ENCODE measurements around the gene OR4D9.
A peak's percentile ranks its signal among the peaks of the same experiment; 100 is the strongest.

The OR4D9 gene

DNA sequence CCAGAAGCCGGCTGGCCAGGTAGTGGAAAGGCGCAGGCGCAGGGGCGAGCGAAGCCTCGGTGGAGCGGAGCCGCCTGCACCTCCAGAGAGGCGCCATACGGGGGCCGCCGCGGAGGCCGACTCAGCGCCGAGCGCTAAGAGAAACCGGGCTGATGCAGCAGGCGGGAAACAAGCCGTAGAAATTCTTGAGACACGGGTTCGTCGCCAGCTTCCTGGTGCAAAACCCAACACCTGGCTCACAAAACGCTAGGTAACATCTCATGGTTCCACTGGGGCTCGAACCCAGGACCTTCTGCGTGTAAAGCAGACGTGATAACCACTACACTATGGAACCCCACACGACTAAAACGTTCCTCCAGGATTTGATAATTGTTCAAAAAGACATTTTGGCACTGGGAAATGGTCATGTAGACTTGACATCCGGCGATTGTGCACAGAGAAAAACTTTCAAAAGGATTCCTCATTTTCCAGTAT, 39.1 kb downstream of the OR4D9 start:
- Histone ChIP-seq H3K9ac (ENCODE audit: low read length in 2 of 2) (peak overlapping the region; percentile 66 to 74), H3K9me3 (ENCODE audit: control insufficient read depth in 2 of 2, low read length in 2 of 2) (no peaks in the 10 kb centered on the region), H3K36me3 (ENCODE audit: control insufficient read depth in 2 of 2, insufficient read depth in 2 of 2, low read length in 2 of 2) (no peaks in the 10 kb centered on the region), H3K27ac (ENCODE audit: low read length) (peak overlapping the region; percentile 82), H3K27me3 (ENCODE audit: control insufficient read depth in 1 of 2, insufficient read depth in 2 of 2, low read length in 2 of 2) (no peaks in the 10 kb centered on the region), H3K4me3 (ENCODE audit: low read length in 2 of 2) (peak overlapping the region; percentile 80 to 86), H3K4me1 (ENCODE audit: control insufficient read depth, insufficient read depth, low read length) (no peaks in the 10 kb centered on the region)

DNA sequence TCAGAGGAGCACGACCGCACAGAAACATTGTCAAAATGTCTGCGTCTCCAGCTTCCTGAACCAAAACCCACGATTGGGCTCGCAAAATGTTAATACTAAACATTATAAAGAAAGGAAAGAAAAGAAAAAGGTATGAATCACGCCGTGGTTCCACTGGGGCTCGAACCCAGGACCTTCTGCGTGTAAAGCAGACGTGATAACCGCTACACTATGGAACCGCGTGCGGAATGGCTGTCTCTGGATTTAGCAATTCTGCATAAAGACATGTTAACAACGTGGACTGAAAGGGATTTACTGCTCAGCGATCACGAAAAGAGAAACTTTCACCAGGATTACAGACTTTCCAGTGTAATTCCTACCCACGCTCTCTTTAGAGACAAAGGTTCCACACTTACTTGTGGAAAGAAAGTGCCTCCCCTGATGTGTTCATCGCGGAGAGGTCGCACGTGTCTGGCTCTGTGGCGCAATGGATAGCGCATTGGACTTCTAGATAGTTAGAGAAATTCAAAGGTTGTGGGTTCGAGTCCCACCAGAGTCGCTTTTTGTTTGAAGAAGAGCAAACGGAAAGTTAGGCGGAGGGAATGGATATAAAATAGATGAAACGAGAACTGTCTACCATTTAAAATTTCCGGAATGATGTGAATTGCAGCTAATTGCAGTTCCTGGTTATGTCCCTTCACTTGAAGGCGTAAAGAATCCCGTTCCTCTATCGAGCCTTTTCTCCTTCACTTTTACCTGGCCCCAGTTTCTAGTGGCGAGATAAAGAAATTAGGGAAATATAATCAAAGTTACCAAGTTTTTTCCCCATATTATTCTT, 39.7 kb downstream of the OR4D9 start:
- Histone ChIP-seq H3K27me3 (ENCODE audit: control insufficient read depth in 1 of 2, insufficient read depth in 2 of 2, low read length in 2 of 2) (no peaks in the 10 kb centered on the region), H3K27ac (ENCODE audit: low read length) (peak overlapping the region; percentile 82), H3K9me3 (ENCODE audit: control insufficient read depth in 2 of 2, low read length in 2 of 2) (no peaks in the 10 kb centered on the region), H3K4me3 (ENCODE audit: low read length in 2 of 2) (peak overlapping the region; percentile 80 to 86), H3K4me1 (ENCODE audit: control insufficient read depth, insufficient read depth, low read length) (peaks cover 2% of the 10 kb centered on the region), H3K9ac (ENCODE audit: low read length in 2 of 2) (peak overlapping the region; percentile 66 to 74), H3K36me3 (ENCODE audit: control insufficient read depth in 2 of 2, insufficient read depth in 2 of 2, low read length in 2 of 2) (no peaks in the 10 kb centered on the region)

DNA sequence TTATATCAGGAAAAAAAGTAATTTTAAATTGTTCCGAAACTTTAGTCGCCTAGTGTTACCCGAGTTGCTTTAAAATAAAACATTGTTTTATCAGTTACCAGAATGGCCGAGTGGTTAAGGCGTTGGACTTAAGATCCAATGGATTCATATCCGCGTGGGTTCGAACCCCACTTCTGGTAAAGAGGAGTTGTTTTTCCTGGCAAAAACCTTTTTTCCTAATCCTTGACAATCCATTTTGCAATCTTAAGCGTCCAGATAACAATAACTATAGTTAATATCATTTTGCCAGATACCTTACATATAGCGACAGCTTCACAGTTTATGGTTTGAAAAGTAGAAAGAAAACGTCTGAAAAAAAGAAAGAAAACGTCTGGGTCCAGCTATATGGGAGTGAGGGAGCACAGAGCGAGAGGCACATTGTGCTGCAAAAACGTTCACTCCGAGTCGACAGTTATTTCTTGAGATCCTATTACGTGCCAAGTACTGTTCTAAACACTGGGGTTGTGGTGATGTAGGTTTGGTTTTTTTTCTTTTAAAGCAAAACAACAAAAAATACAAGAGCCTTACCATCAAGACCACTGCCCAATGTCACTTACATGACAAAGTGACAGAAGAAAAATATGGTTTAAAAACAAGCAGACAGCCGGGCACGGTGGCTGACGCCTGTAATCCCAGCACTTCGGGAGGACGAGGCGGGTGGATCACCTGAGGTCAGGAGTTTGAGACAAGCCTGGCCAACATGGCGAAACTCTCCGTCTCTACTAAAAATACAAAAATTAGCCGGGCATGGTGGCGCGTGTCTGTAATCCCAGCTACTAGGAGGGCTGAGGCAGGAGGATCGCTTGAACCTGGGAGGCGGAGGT, 40.6 kb downstream of the OR4D9 start:
- Histone ChIP-seq H3K9me3 (ENCODE audit: control insufficient read depth in 2 of 2, low read length in 2 of 2) (no peaks in the 10 kb centered on the region), H3K27me3 (ENCODE audit: control insufficient read depth in 1 of 2, insufficient read depth in 2 of 2, low read length in 2 of 2) (no peaks in the 10 kb centered on the region), H3K4me1 (ENCODE audit: control insufficient read depth, insufficient read depth, low read length) (peaks cover 6% of the 10 kb centered on the region), H3K27ac (ENCODE audit: low read length) (peak overlapping the region; percentile 82), H3K4me3 (ENCODE audit: low read length in 2 of 2) (peak overlapping the region; percentile 80 to 86), H3K9ac (ENCODE audit: low read length in 2 of 2) (peak overlapping the region; percentile 66 to 74), H3K36me3 (ENCODE audit: control insufficient read depth in 2 of 2, insufficient read depth in 2 of 2, low read length in 2 of 2) (no peaks in the 10 kb centered on the region)

DNA sequence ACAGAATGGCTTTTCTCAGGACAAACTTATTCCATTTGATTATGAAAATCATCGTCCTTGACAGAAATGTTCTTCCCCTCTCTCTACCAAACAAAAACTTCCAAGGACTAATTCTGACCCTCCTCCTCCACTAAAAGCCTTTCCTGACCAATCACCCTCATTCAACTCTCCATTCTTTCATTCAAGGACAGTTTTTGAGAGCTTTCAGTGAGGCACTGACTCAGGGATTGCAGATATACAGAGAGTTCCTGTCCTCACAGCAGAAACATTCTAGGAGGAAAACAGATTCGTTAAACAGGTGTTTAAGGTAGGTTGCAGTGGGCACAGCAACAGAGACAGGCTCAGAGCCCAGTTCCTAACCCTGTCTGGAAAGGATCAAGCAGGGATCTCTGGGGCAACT, 41.5 kb downstream of the OR4D9 start:
- no peaks in the 10 kb centered on the region for H3K36me3 ChIP-seq (ENCODE audit: control insufficient read depth in 2 of 2, insufficient read depth in 2 of 2, low read length in 2 of 2)
- H3K9me3 ChIP-seq (ENCODE audit: control insufficient read depth in 2 of 2, low read length in 2 of 2): no peaks in the 10 kb centered on the region
- peaks cover 6% of the 10 kb centered on the region for H3K4me1 ChIP-seq (ENCODE audit: control insufficient read depth, insufficient read depth, low read length)
- H3K4me3 ChIP-seq (ENCODE audit: low read length in 2 of 2): no peak overlapping the region
- no peak overlapping the region for H3K27ac ChIP-seq (ENCODE audit: low read length)
- H3K27me3 ChIP-seq (ENCODE audit: control insufficient read depth in 1 of 2, insufficient read depth in 2 of 2, low read length in 2 of 2): no peaks in the 10 kb centered on the region
- no peak overlapping the region for H3K9ac ChIP-seq (ENCODE audit: low read length in 2 of 2)

DNA sequence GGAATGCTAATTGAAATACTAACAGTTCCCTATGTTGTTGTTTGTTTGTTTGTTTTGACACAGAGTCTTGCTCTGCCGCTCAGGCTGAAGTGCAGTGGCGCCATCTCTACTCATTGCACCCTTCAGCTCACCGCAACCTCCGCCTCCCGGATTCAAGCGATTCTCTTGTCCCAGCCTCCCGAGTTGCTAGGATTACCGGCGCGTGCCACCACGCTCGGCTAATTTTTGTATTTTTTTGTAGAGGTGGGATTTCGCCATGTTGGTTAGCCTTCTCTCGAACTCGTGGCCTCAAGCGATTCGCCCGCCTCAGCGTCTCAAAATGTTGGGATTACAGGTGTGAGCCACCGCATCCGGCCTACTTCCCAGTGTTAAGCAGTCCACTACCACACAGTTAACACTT, 42.0 kb downstream of the OR4D9 start:
- H3K4me3 ChIP-seq (ENCODE audit: low read length in 2 of 2): no peak overlapping the region
- no peaks in the 10 kb centered on the region for H3K27me3 ChIP-seq (ENCODE audit: control insufficient read depth in 1 of 2, insufficient read depth in 2 of 2, low read length in 2 of 2)
- H3K4me1 ChIP-seq (ENCODE audit: control insufficient read depth, insufficient read depth, low read length): peaks cover 6% of the 10 kb centered on the region
- H3K27ac ChIP-seq (ENCODE audit: low read length): no peak overlapping the region
- no peaks in the 10 kb centered on the region for H3K9me3 ChIP-seq (ENCODE audit: control insufficient read depth in 2 of 2, low read length in 2 of 2)
- H3K9ac ChIP-seq (ENCODE audit: low read length in 2 of 2): no peak overlapping the region
- H3K36me3 ChIP-seq (ENCODE audit: control insufficient read depth in 2 of 2, insufficient read depth in 2 of 2, low read length in 2 of 2): no peaks in the 10 kb centered on the region

DNA sequence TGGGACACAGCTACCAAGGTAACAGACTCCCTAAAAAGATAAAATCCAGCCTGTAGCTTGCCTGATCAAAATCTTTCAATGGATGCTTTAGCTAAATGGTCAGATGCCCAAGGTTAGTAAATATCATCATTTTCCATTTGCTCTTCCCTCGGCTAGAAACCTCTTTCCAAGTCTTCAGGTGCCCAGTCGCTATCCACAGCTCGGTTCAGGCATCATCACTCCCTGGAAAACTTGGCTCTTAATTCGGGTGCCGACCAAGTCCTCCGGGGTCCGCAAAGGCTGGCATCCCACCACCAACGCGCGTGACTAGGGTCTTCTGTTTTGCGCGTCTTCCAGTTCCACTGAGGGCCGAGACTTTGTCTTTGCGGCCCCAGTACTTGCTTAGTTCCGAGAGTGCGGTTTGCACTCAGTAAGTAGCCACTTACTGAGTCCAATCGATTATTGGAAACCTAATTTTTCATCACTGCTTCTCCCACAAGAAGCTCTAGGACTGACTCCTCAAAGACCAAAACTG, 44.3 kb downstream of the OR4D9 start:
- Histone ChIP-seq H3K9ac (ENCODE audit: low read length in 2 of 2) (peak overlapping the region; percentile 29 to 34), H3K27ac (ENCODE audit: low read length) (peak overlapping the region; percentile 31), H3K36me3 (ENCODE audit: control insufficient read depth in 2 of 2, insufficient read depth in 2 of 2, low read length in 2 of 2) (no peaks in the 10 kb centered on the region), H3K27me3 (ENCODE audit: control insufficient read depth in 1 of 2, insufficient read depth in 2 of 2, low read length in 2 of 2) (no peaks in the 10 kb centered on the region), H3K4me3 (ENCODE audit: low read length in 2 of 2) (peak overlapping the region; percentile 27 to 58), H3K9me3 (ENCODE audit: control insufficient read depth in 2 of 2, low read length in 2 of 2) (no peaks in the 10 kb centered on the region), H3K4me1 (ENCODE audit: control insufficient read depth, insufficient read depth, low read length) (peaks cover 6% of the 10 kb centered on the region)

DNA sequence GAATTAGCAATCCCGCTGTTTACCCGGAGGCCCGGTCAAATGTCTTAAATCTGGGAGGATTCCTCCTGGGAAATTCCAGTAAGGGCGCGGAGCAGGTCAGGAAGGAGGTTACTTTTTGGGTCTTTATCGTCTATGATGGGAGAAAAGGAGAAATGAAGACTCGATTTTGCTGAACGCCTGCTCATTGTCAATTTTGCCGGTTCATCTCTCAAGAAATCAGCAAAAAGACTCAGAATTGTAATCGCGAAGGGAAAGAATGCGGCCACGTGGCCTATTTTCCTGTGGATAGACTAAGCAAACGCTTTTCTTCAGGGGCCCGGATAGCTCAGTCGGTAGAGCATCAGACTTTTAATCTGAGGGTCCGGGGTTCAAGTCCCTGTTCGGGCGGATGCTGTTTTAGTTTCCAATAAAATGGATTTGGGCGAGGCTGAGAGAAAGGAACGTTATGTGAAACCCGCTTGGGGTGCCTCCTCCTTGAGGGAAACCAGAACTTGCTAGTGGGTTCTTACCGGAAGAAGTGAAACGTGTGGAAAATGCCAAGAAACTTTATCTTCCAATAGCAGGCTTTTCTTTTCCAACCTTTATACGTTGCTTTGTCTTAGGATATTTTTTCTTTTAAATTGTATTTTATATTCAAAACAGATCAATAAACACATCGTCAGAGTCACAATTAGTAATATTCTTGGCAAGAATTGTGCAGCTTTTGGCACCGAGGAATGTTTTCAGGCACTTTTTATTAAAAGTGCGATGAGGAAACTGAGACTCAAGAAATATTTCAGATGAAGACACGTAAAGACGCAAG, 45.0 kb downstream of the OR4D9 start:
- Histone ChIP-seq H3K27ac (ENCODE audit: low read length) (peak overlapping the region; percentile 31), H3K4me3 (ENCODE audit: low read length in 2 of 2) (peak overlapping the region; percentile 27 to 58), H3K36me3 (ENCODE audit: control insufficient read depth in 2 of 2, insufficient read depth in 2 of 2, low read length in 2 of 2) (no peaks in the 10 kb centered on the region), H3K9ac (ENCODE audit: low read length in 2 of 2) (peak overlapping the region; percentile 29 to 34), H3K4me1 (ENCODE audit: control insufficient read depth, insufficient read depth, low read length) (peaks cover 10% of the 10 kb centered on the region), H3K9me3 (ENCODE audit: control insufficient read depth in 2 of 2, low read length in 2 of 2) (no peaks in the 10 kb centered on the region), H3K27me3 (ENCODE audit: control insufficient read depth in 1 of 2, insufficient read depth in 2 of 2, low read length in 2 of 2) (no peaks in the 10 kb centered on the region)

DNA sequence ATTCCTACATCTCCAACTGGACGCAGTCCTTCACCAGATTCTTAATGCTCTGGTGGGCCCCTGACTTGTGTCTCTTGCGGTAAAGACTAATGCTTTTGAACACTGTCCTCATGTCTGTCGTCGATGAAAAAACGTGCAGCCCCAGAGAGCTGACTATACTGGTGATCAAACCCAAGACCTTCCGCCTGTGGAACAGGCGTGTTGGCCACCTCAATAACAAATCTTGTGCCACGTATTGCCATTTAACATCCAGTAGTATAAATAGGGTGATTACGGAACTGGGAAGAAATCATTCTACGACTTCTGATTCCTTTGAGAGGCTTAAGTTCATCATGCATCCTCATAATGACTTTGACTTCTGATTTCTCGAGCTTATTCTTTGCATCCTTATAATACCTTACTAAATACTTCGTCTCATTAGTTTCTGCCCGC, 45.6 kb downstream of the OR4D9 start:
- no peaks in the 10 kb centered on the region for H3K27me3 ChIP-seq (ENCODE audit: control insufficient read depth in 1 of 2, insufficient read depth in 2 of 2, low read length in 2 of 2)
- peaks cover 10% of the 10 kb centered on the region for H3K4me1 ChIP-seq (ENCODE audit: control insufficient read depth, insufficient read depth, low read length)
- no peak overlapping the region for H3K27ac ChIP-seq (ENCODE audit: low read length)
- peak overlapping the region in 1 of 2 donors; percentile 35 for H3K4me3 ChIP-seq (ENCODE audit: low read length in 2 of 2)
- no peaks in the 10 kb centered on the region for H3K36me3 ChIP-seq (ENCODE audit: control insufficient read depth in 2 of 2, insufficient read depth in 2 of 2, low read length in 2 of 2)
- no peak overlapping the region for H3K9ac ChIP-seq (ENCODE audit: low read length in 2 of 2)
- no peaks in the 10 kb centered on the region for H3K9me3 ChIP-seq (ENCODE audit: control insufficient read depth in 2 of 2, low read length in 2 of 2)

DNA sequence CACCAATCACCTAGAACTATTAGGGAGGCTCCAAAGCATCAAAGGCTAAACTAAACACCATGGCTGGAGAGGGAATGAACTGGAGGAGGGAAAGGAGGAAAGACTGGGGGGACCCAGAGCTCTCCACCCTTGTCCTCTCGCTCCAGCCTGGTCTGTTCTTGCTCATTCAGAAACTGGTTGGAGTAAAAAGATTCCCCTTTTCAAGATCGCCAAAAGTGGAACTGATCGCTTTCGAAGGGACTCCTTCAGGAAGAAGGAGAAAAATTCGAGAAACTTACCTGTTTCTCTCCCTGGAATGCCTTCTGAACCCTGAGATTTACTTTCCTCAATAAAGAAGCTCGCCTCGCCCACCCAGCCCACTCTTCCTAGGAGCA, 46.9 kb downstream of the OR4D9 start:
- Histone ChIP-seq H3K27me3 (ENCODE audit: control insufficient read depth in 1 of 2, insufficient read depth in 2 of 2, low read length in 2 of 2) (no peaks in the 10 kb centered on the region), H3K4me3 (ENCODE audit: low read length in 2 of 2) (no peak overlapping the region), H3K36me3 (ENCODE audit: control insufficient read depth in 2 of 2, insufficient read depth in 2 of 2, low read length in 2 of 2) (no peaks in the 10 kb centered on the region), H3K27ac (ENCODE audit: low read length) (peak overlapping the region; percentile 31), H3K9ac (ENCODE audit: low read length in 2 of 2) (no peak overlapping the region), H3K9me3 (ENCODE audit: control insufficient read depth in 2 of 2, low read length in 2 of 2) (no peaks in the 10 kb centered on the region), H3K4me1 (ENCODE audit: control insufficient read depth, insufficient read depth, low read length) (peaks cover 10% of the 10 kb centered on the region)

DNA sequence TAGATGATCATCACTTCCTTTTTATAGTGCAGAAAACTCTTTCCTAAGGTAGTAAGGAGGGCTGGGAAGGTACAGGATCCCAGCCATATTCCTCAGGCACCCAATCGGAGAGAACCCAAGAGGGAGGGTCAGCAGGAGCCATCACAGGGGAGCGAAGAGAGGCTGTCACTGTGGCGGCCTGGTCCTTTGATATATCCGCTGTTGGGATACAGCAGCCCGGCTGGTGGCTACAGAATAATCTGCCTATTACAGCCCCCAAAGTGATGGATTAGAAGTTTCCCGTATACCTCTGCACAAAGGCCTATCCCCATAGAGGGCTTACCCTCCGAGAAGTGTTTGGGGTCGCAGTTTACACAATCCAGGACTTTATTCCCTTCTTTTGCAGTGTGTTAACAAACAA, 48.5 kb downstream of the OR4D9 start:
- H3K27ac ChIP-seq (ENCODE audit: low read length): peak overlapping the region; percentile 81
- no peaks in the 10 kb centered on the region for H3K36me3 ChIP-seq (ENCODE audit: control insufficient read depth in 2 of 2, insufficient read depth in 2 of 2, low read length in 2 of 2)
- H3K4me1 ChIP-seq (ENCODE audit: control insufficient read depth, insufficient read depth, low read length): peaks cover 10% of the 10 kb centered on the region
- H3K9me3 ChIP-seq (ENCODE audit: control insufficient read depth in 2 of 2, low read length in 2 of 2): no peaks in the 10 kb centered on the region
- peak overlapping the region; percentile 78 to 86 for H3K9ac ChIP-seq (ENCODE audit: low read length in 2 of 2)
- peak overlapping the region; percentile 92 to 95 for H3K4me3 ChIP-seq (ENCODE audit: low read length in 2 of 2)
- no peaks in the 10 kb centered on the region for H3K27me3 ChIP-seq (ENCODE audit: control insufficient read depth in 1 of 2, insufficient read depth in 2 of 2, low read length in 2 of 2)
